ENCODE measurements around the gene PLA2G6. TPM values are rescaled to one million over a fixed set of nuclear protein-coding genes. Genes with fewer than 3 reads are reported as not detected.
"Not testable (repeated sequence)": the region's sequence is repeated elsewhere in the genome, so short reads cannot be mapped to it uniquely, and the experiment has no call there.

The PLA2G6 gene
- total and polyA plus RNA-seq, 9 donors, result 16.4 to 68.4 (median 39.4) TPM

- TF ChIP-seq EP300 (IDR thresholded peaks at IDR 0.05), result no peak
- TF ChIP-seq POLR2A (IDR thresholded peaks at IDR 0.05), result no peak
- TF ChIP-seq CTCF (IDR thresholded peaks at IDR 0.05), result no peak
- Histone ChIP-seq H3K27ac (no peak overlapping the region), H3K27me3 (no peaks in the 10 kb centered on the region), H3K36me3 (no peaks in the 10 kb centered on the region), H3K9me3 (no peaks in the 10 kb centered on the region), H3K4me1 (ENCODE audit: insufficient read depth) (no peaks in the 10 kb centered on the region), H3K4me3 (no peak overlapping the region)
- 53 to 71% (median 61%) methylated on average over 4 of the region's 4 CpGs for WGBS, 3 donors
- peak in 1 of 5 donors; percentile 7 for DNase-seq
- intact Hi-C loops (cut with DNase I), result no loop called here
Observed at GRCh38 chr22:38153821-38154562, 27.6 kb downstream of the PLA2G6 start.

GRCh38 chr22:38151126-38151500 is 30.5 kb downstream of the PLA2G6 start:
- DNase-seq, result peak in 1 of 5 donors; percentile 1
- H3K27me3 ChIP-seq, result no peaks in the 10 kb centered on the region
- no peaks in the 10 kb centered on the region for H3K36me3 ChIP-seq
- WGBS, 3 donors, result 92 to 94% (median 92%) methylated on average over 8 of the region's 8 CpGs
- intact Hi-C loops (cut with DNase I), result no loop called here
- no peaks in the 10 kb centered on the region for H3K4me1 ChIP-seq (ENCODE audit: insufficient read depth)
- TF ChIP-seq CTCF (IDR thresholded peaks at IDR 0.05), result no peak
- TF ChIP-seq POLR2A (IDR thresholded peaks at IDR 0.05), result no peak
- no peak for TF ChIP-seq EP300 (IDR thresholded peaks at IDR 0.05)
- H3K4me3 ChIP-seq, result no peak overlapping the region
- no peaks in the 10 kb centered on the region for H3K9me3 ChIP-seq
- no peak overlapping the region for H3K27ac ChIP-seq

DNA sequence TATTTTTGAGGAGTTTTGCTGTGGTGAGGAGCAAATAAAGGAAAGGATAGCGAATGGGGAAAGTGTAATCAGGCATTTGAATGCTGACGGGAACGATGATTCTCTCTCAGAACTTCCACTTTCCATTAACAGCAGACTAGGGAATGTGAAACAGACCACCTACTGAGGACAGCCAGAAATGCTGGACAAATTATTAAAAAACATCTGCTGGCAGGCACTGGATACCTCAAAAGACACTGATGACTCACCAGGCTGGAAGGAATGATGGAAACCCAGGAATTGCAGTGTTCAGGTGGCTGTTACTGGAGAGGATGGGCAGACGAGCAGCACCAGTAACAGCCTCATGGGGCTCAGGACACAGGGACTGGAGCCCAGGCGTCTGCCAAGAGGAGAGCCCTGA is 33.4 kb downstream of the PLA2G6 start:
- intact Hi-C loops (cut with DNase I), result no loop called here
- WGBS, 3 donors, result 67 to 78% (median 76%) methylated on average over 5 of the region's 5 CpGs
- Histone ChIP-seq H3K36me3 (no peaks in the 10 kb centered on the region), H3K27me3 (no peaks in the 10 kb centered on the region), H3K4me1 (ENCODE audit: insufficient read depth) (no peaks in the 10 kb centered on the region), H3K9me3 (no peaks in the 10 kb centered on the region), H3K4me3 (no peak overlapping the region), H3K27ac (no peak overlapping the region)
- peak in 1 of 5 donors; percentile 2 for DNase-seq
- TF ChIP-seq CTCF (IDR thresholded peaks at IDR 0.05), result no peak
- TF ChIP-seq EP300 (IDR thresholded peaks at IDR 0.05), result no peak
- TF ChIP-seq POLR2A (IDR thresholded peaks at IDR 0.05), result no peak

DNA sequence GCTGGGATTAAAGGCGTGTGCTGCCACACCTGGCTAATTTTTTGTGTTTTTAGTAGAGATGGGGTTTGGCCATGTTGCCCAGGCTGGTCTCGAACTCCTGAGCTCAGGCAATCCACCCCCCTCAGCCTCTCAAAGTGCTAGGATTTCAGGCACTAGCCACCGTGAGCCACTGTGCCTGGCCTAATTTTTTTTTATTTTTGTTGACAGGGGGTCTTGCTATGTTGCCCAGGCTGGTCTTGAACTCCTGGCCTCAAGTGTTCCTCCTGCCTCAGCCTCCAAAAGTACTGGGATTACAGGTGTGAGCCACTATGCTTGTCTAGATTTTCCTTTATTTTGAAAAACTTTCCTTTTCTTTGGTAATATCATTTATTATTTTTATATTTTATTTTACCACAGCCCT is 35.5 kb downstream of the PLA2G6 start:
- H3K4me3 ChIP-seq; H3K27me3 ChIP-seq; H3K4me1 ChIP-seq (ENCODE audit: insufficient read depth); DNase-seq; intact Hi-C loops (cut with DNase I); H3K9me3 ChIP-seq; H3K36me3 ChIP-seq; H3K27ac ChIP-seq: not testable (repeated sequence)
- 93 to 97% (median 94%) methylated on average over 3 of the region's 3 CpGs for WGBS, 3 donors

- Histone ChIP-seq H3K27ac (no peak overlapping the region), H3K4me1 (ENCODE audit: insufficient read depth) (no peaks in the 10 kb centered on the region), H3K9me3 (no peaks in the 10 kb centered on the region), H3K4me3 (no peak overlapping the region), H3K36me3 (no peaks in the 10 kb centered on the region), H3K27me3 (no peaks in the 10 kb centered on the region)
- TF ChIP-seq CTCF (IDR thresholded peaks at IDR 0.05) (no peak), EP300 (IDR thresholded peaks at IDR 0.05) (no peak), POLR2A (IDR thresholded peaks at IDR 0.05) (no peak)
- WGBS, 3 donors, result 96 to 100% (median 98%) methylated on average over 5 of the region's 5 CpGs
- intact Hi-C loops (cut with DNase I), result no loop called here
- DNase-seq, result no peak
Observed at GRCh38 chr22:38144025-38144405, 37.6 kb downstream of the PLA2G6 start.

All from ovary (tissue), 9 donors.